GM23248 (cell line): Measurements from ENCODE around the gene SFN. TPM values are rescaled to one million over a fixed set of nuclear protein-coding genes. Genes with fewer than 3 reads are reported as not detected.

Experiments used
- DNase-seq: peaks from one replicate; pipeline ENCODE4 v3.0.0-alpha.2; 2015
- H2AFZ ChIP-seq: fragments of 200-600 bp; sonication (generic); 2 replicates; pipeline ENCODE4 v1.6.1; 2016; ENCODE audit warnings: antibody characterized with exemption
- H3F3A ChIP-seq: fragments of 200-600 bp; sonication (generic); 2 replicates; pipeline ENCODE4 v1.6.1; 2016; ENCODE audit warnings: mild to moderate bottlenecking, antibody characterized with exemption, mixed run types; ENCODE audit not compliant: insufficient read depth
- H3K27ac ChIP-seq: fragments of 200-600 bp; sonication (generic); 2 replicates; pipeline ENCODE4 v1.5.1; 2016; ENCODE audit warnings: mild to moderate bottlenecking
- H3K27me3 ChIP-seq: fragments of 200-600 bp; sonication (generic); replicated peaks from 2 replicates; pipeline ENCODE4 v1.6.1; 2016; ENCODE audit warnings: mild to moderate bottlenecking; ENCODE audit not compliant: insufficient read depth
- H3K36me3 ChIP-seq: fragments of 200-600 bp; sonication (generic); 2 replicates; pipeline ENCODE4 v1.6.1; 2016; ENCODE audit warnings: low read depth, mild to moderate bottlenecking
- H3K4me1 ChIP-seq: fragments of 200-600 bp; sonication (generic); 2 replicates; pipeline ENCODE4 v1.6.1; 2016; ENCODE audit warnings: mild to moderate bottlenecking; ENCODE audit not compliant: insufficient read depth
- H3K4me2 ChIP-seq: fragments of 200-600 bp; sonication (generic); one replicate; pipeline ENCODE4 v1.6.1; 2016; ENCODE audit warnings: mild to moderate bottlenecking; ENCODE audit not compliant: unreplicated experiment
- H3K4me3 ChIP-seq: fragments of 200-600 bp; sonication (generic); 2 replicates; pipeline ENCODE4 v1.5.1; 2016; ENCODE audit warnings: mild to moderate bottlenecking
- H3K79me2 ChIP-seq: fragments of 200-600 bp; sonication (generic); 2 replicates; pipeline ENCODE4 v1.6.1; 2016; ENCODE audit warnings: mild to moderate bottlenecking; ENCODE audit not compliant: insufficient read depth
- H3K9ac ChIP-seq: fragments of 200-600 bp; sonication (generic); 2 replicates; pipeline ENCODE4 v1.6.1; 2016; ENCODE audit warnings: mild to moderate bottlenecking
- H3K9me2 ChIP-seq: fragments of 200-600 bp; sonication (generic); 2 replicates; pipeline ENCODE4 v1.6.1; 2016; ENCODE audit warnings: mixed run types, mild to moderate bottlenecking, moderate library complexity; ENCODE audit not compliant: insufficient read depth
- H3K9me3 ChIP-seq: fragments of 200-600 bp; sonication (generic); one replicate; pipeline ENCODE4 v1.6.1; 2017; ENCODE audit warnings: low read depth
- H4K20me1 ChIP-seq: fragments of 200-600 bp; sonication (generic); 2 replicates; pipeline ENCODE4 v1.6.0; 2016; ENCODE audit not compliant: insufficient read depth
- EZH2 ChIP-seq: fragments of 200-600 bp; sonication (generic); IDR thresholded peaks from 2 replicates; pipeline ENCODE4 v1.6.1; 2018; ENCODE audit warnings: antibody characterized with exemption, mild to moderate bottlenecking; ENCODE audit not compliant: insufficient read depth, poor library complexity, severe bottlenecking
- EZH2phosphoT487 ChIP-seq: fragments of 200-600 bp; sonication (generic); IDR thresholded peaks from 2 replicates; pipeline ENCODE4 v1.6.1; 2018; ENCODE audit warnings: antibody characterized with exemption, moderate library complexity, mild to moderate bottlenecking, low read depth; ENCODE audit not compliant: insufficient read depth
- WGBS, 2 experiments: methylation state at CpG; one replicate each; pipeline ENCODE4 v1.1.6; 2015 to 2017; ENCODE audit warnings: low lambda C conversion rate in 2 of 2, low coverage in 1 of 2; ENCODE audit errors: missing lambda C conversion rate in 2 of 2; 5-methylcytosine and 5-hydroxymethylcytosine counted together
- in situ Hi-C: fragments of 300-500 bp; cut with MboI; formaldehyde crosslinking; loops from 2 replicates; pipeline ENCODE4 v1.15.0; 2020
- polyA plus RNA-seq: library from polyadenylated mRNA; unstranded; fragments of >200 nt; fragmentation: Nextera tagmentation; extraction: Ambion mirVana; gene quantifications from 2 replicates; pipeline ENCODE4 v1.2.1, GENCODE V29; 2016
- total RNA-seq: library from RNA; depleted of rRNA; stranded (reverse); fragments of >200 nt; shearing (Covaris generic); gene quantifications from 2 replicates; pipeline ENCODE4 v1.2.3, GENCODE V29; 2014

SFN gene
- total and polyA plus RNA-seq, 2 experiments from 2014 or later, result not detected

- Histone ChIP-seq H3K4me2 (no peak overlapping the region), H3K36me3 (peaks cover 9% of the 10 kb centered on the region; the same call in 1 of the 2 replicates), H2AFZ (no peak overlapping the region), H3K27ac (no peak overlapping the region), H3K9ac (no peak overlapping the region), H3K4me3 (no peak overlapping the region), H3K4me1 (peaks cover 14% of the 10 kb centered on the region), H3K9me3 (no peaks in the 10 kb centered on the region), H3K9me2 (no peaks in the 10 kb centered on the region), H3K27me3 (no peaks in the 10 kb centered on the region), H3K79me2 (peaks cover 67% of the 10 kb centered on the region), H4K20me1 (no peaks in the 10 kb centered on the region), H3F3A (0 out of 2 replicates have a peak, but pooled peaks cover 4% of the 10 kb centered on the region)
- WGBS, 2 experiments, result 94 to 98% methylated on average over 9 of the region's 9 CpGs
- no peak for TF ChIP-seq EZH2
- no peak for TF ChIP-seq EZH2phosphoT487
- in situ Hi-C loops, result no loop called here
- no peak for DNase-seq
Observed at GRCh38 chr1:26897351-26897750, 34.4 kb downstream of the SFN start.

- WGBS, 2 experiments, result 1% methylated on average over 48 to 50 of the region's 50 CpGs
- Histone ChIP-seq H4K20me1 (no peaks in the 10 kb centered on the region), H3K9me2 (no peaks in the 10 kb centered on the region), H3K79me2 (peaks cover 55% of the 10 kb centered on the region), H3K27ac (peak within 1 kb of the TSS; percentile 78), H3K27me3 (no peaks in the 10 kb centered on the region), H3K4me2 (peak within 1 kb of the TSS; percentile 85), H3K9ac (peak within 1 kb of the TSS; percentile 97), H3K4me3 (peak within 1 kb of the TSS; percentile 94), H3K36me3 (peaks cover 3% of the 10 kb centered on the region; the same call in 1 of the 2 replicates), H3K4me1 (peaks cover 14% of the 10 kb centered on the region), H3K9me3 (no peaks in the 10 kb centered on the region), H3F3A (0 out of 2 replicates have a peak, but pooled peaks cover 4% of the 10 kb centered on the region), H2AFZ (peak within 1 kb of the TSS; percentile 99)
- TF ChIP-seq EZH2 (no peak), EZH2phosphoT487 (no peak)
- in situ Hi-C loops, result no loop called here
- peak; percentile 97 for DNase-seq
Observed at GRCh38 chr1:26900001-26900814, 37.3 kb downstream of the SFN start, which contains the start of gene GPATCH3. GPATCH3 (minus strand) TSS chr1:26900467; CDS start chr1:26900442, 25 bp downstream.

- no peak for DNase-seq
- peak overlapping the region; percentile 97 for H3K9ac ChIP-seq
- no peaks in the 10 kb centered on the region for H3K9me3 ChIP-seq
- peaks cover 14% of the 10 kb centered on the region for H3K4me1 ChIP-seq
- WGBS, 2 experiments, result 58 to 70% methylated on average over 13 to 18 of the region's 18 CpGs
- peak overlapping the region; percentile 85 for H3K4me2 ChIP-seq
- no peaks in the 10 kb centered on the region for H3K27me3 ChIP-seq
- peak overlapping the region; percentile 78 for H3K27ac ChIP-seq
- H3K4me3 ChIP-seq, result peak overlapping the region; percentile 94
- peaks cover 48% of the 10 kb centered on the region for H3K79me2 ChIP-seq
- in situ Hi-C loops, result no loop called here
- TF ChIP-seq EZH2phosphoT487 (no peak), EZH2 (no peak)
- no peaks in the 10 kb centered on the region for H3K9me2 ChIP-seq
- 0 out of 2 replicates have a peak, but pooled peaks cover 4% of the 10 kb centered on the region for H3F3A ChIP-seq
- H4K20me1 ChIP-seq, result no peaks in the 10 kb centered on the region
- H3K36me3 ChIP-seq, result peaks cover under 1% of the 10 kb centered on the region; the same call in 1 of the 2 replicates
- peak overlapping the region; percentile 99 for H2AFZ ChIP-seq
Observed at GRCh38 chr1:26900815-26901511, 38.0 kb downstream of the SFN start.

GRCh38 chr1:26907071-26907917 is 44.3 kb downstream of the SFN start:
- Histone ChIP-seq H2AFZ (no peak overlapping the region), H3K9ac (no peak overlapping the region), H3K9me2 (no peaks in the 10 kb centered on the region), H3K36me3 (no peaks in the 10 kb centered on the region), H3K27ac (peak overlapping the region; percentile 24; the same call in 1 of the 2 replicates), H3K4me2 (peak overlapping the region; percentile 6), H3K27me3 (no peaks in the 10 kb centered on the region), H4K20me1 (no peaks in the 10 kb centered on the region), H3K79me2 (no peaks in the 10 kb centered on the region), H3K4me1 (peaks cover 4% of the 10 kb centered on the region), H3K9me3 (no peaks in the 10 kb centered on the region), H3K4me3 (no peak overlapping the region), H3F3A (peaks cover 14% of the 10 kb centered on the region; the same call in 1 of the 2 replicates)
- WGBS, 2 experiments, result 34 to 41% methylated on average over 6 of the region's 6 CpGs
- TF ChIP-seq EZH2phosphoT487 (no peak), EZH2 (no peak)
- in situ Hi-C loops, result no loop called here
- peak; percentile 95 for DNase-seq
